HCT116 (cell line): ENCODE data around the gene FBXO21. TPM values are rescaled to one million over a fixed set of nuclear protein-coding genes. Genes with fewer than 3 reads are reported as not detected.
"Not testable (repeated sequence)": the region's sequence is repeated elsewhere in the genome, so short reads cannot be mapped to it uniquely, and the experiment has no call there.

Experiments
- ATAC-seq: fragments of 200-7000 bp; cut with Tn5 transposase; 2 replicates; pipeline ENCODE4 v1.9.1; 2020; ENCODE audit warnings: mild to moderate bottlenecking, moderate library complexity
- BruUV-seq: library from RNA; stranded (reverse); fragments of 400-500 nt; replicated peaks from 2 replicates; lab custom pipeline; 2021; lab: Mats Ljungman, UMichigan
- CTCF ChIA-PET: fragments of 300-600 bp; sonication (Branson Sonifier 250); formaldehyde crosslinking; loops from one replicate; lab custom pipeline; 2021; ENCODE audit warnings: antibody characterized with exemption; lab: Charles Lee
- POLR2A ChIA-PET: fragments of 300-600, 350-600 bp; sonication (Branson Sonifier 250); formaldehyde crosslinking; loops from one replicate; lab custom pipeline; 2021; ENCODE audit warnings: antibody characterized with exemption; lab: Charles Lee
- RAD21 ChIA-PET, 2 experiments: fragments of 300-600 bp; sonication (Branson Sonifier 250); formaldehyde crosslinking; loops; one replicate each; lab custom pipeline; 2023; ENCODE audit warnings: low total read pairs in 2 of 2; ENCODE audit not compliant: uncharacterized antibody in 2 of 2, unreplicated experiment in 2 of 2, low non-redundant PET in 1 of 2; lab: Charles Lee
- DNase-seq: peaks from one replicate; pipeline ENCODE4 v3.0.0-alpha.2; 2010; ENCODE audit warnings: low read depth, low spot score
- H2AFZ ChIP-seq: fragments of 200-600 bp; shearing (Covaris generic), sonication (generic); 2 replicates; pipeline ENCODE4 v1.6.1; 2017; ENCODE audit warnings: low read depth, mixed run types, mixed read lengths, antibody characterized with exemption, low read length; ENCODE audit not compliant: poor library complexity, severe bottlenecking
- H3K27ac ChIP-seq: 2 replicates; pipeline ENCODE4 v1.5.1; 2012; ENCODE audit warnings: low read depth, low read length
- H3K27me3 ChIP-seq: fragments of 200-600 bp; sonication (generic); 2 replicates; pipeline ENCODE4 v1.6.1; 2016; ENCODE audit warnings: mixed run types, low read length, mixed read lengths; ENCODE audit not compliant: insufficient read depth
- H3K36me3 ChIP-seq, 2 experiments: fragments of 200-500 bp in 1 of 2; fragments of 200-600 bp in 1 of 2; sonication (Bioruptor generic) in 1 of 2; sonication (generic) in 1 of 2; 2 replicates each; pipeline versions ENCODE4 v1.5.1 to v1.6.1; 2014 to 2016; ENCODE audit warnings: low read length in 2 of 2, inconsistent platforms in 1 of 2, mixed read lengths in 1 of 2, mixed run types in 1 of 2; ENCODE audit not compliant: insufficient read depth in 2 of 2, control insufficient read depth in 1 of 2
- H3K4me1 ChIP-seq, 2 experiments: fragments of 200-600 bp in 1 of 2; sonication (generic) in 1 of 2; 2 replicates each; pipeline versions ENCODE4 v1.5.1 to v1.6.1; 2012 to 2017; ENCODE audit warnings: low read length in 2 of 2, inconsistent platforms in 1 of 2, mild to moderate bottlenecking in 1 of 2, mixed read lengths in 1 of 2, mixed run types in 1 of 2, moderate library complexity in 1 of 2; ENCODE audit not compliant: insufficient read depth in 2 of 2, control insufficient read depth in 1 of 2
- H3K4me2 ChIP-seq: fragments of 200-600 bp; sonication (generic); 2 replicates; pipeline ENCODE4 v1.6.1; 2017; ENCODE audit warnings: mixed run types, low read length, mixed read lengths
- H3K4me3 ChIP-seq, 2 experiments: fragments of 200-600 bp in 1 of 2; sonication (generic) in 1 of 2; replicated peaks in 1 of 2; 2 replicates each; pipeline ENCODE4 v1.5.1; 2011 to 2016; ENCODE audit warnings: low read length in 2 of 2, control low read depth in 1 of 2, low read depth in 1 of 2, mild to moderate bottlenecking in 1 of 2, mixed read lengths in 1 of 2, mixed run types in 1 of 2
- H3K79me2 ChIP-seq: fragments of 200-600 bp; sonication (generic); 2 replicates; pipeline ENCODE4 v1.6.1; 2017; ENCODE audit warnings: mild to moderate bottlenecking, mixed run types, low read length, moderate library complexity, mixed read lengths; ENCODE audit not compliant: insufficient read depth
- H3K9ac ChIP-seq: fragments of 200-600 bp; sonication (generic); 2 replicates; pipeline ENCODE4 v1.6.1; 2016; ENCODE audit warnings: low read length, mixed read lengths
- H3K9me2 ChIP-seq: fragments of 200-600 bp; sonication (generic), shearing (Covaris generic); 2 replicates; pipeline ENCODE4 v1.6.1; 2017; ENCODE audit warnings: mixed run types, mild to moderate bottlenecking, moderate library complexity; ENCODE audit not compliant: insufficient read depth
- H3K9me3 ChIP-seq, 2 experiments: fragments of 200-500 bp in 1 of 2; fragments of 200-600 bp in 1 of 2; sonication (Bioruptor generic) in 1 of 2; sonication (generic) in 1 of 2; 2 replicates each; pipeline ENCODE4 v1.6.1; 2014 to 2017; ENCODE audit warnings: low read length in 2 of 2, mixed read lengths in 2 of 2, inconsistent platforms in 1 of 2, low read depth in 1 of 2, mild to moderate bottlenecking in 1 of 2, mixed run types in 1 of 2, moderate library complexity in 1 of 2; ENCODE audit not compliant: control insufficient read depth in 1 of 2, insufficient read depth in 1 of 2
- H4K20me1 ChIP-seq: fragments of 200-600 bp; sonication (generic), shearing (Covaris generic); 2 replicates; pipeline ENCODE4 v1.6.1; 2017; ENCODE audit warnings: mixed run types, mild to moderate bottlenecking, moderate library complexity; ENCODE audit not compliant: insufficient read depth
- ATF3 ChIP-seq: IDR thresholded peaks from 2 replicates; pipeline ENCODE4 v1.6.1; 2012
- CBX3 ChIP-seq: IDR thresholded peaks from 2 replicates; pipeline ENCODE4 v1.6.1; 2012; ENCODE audit warnings: low read depth
- CEBPB ChIP-seq: IDR thresholded peaks from 2 replicates; pipeline ENCODE4 v1.6.1; 2012; ENCODE audit warnings: low read depth
- ELF1 ChIP-seq: IDR thresholded peaks from 2 replicates; pipeline ENCODE4 v1.6.1; 2012; ENCODE audit warnings: low read depth, borderline replicate concordance
- EZH2 ChIP-seq: fragments of 200-600 bp; sonication (generic); IDR thresholded peaks from 2 replicates; pipeline ENCODE4 v1.6.1; 2017; ENCODE audit warnings: antibody characterized with exemption, mixed run types
- FOSL1 ChIP-seq: IDR thresholded peaks from 2 replicates; pipeline ENCODE4 v1.6.1; 2012; ENCODE audit warnings: low read depth
- JUND ChIP-seq: IDR thresholded peaks from 2 replicates; pipeline ENCODE4 v1.6.1; 2012
- MAX ChIP-seq: IDR thresholded peaks from 2 replicates; pipeline ENCODE4 v1.6.1; 2012
- POLR2A ChIP-seq: IDR thresholded peaks from 2 replicates; pipeline ENCODE4 v1.7.0; 2011; ENCODE audit warnings: borderline replicate concordance; ENCODE audit not compliant: insufficient read depth, insufficient read length; ENCODE audit errors: extremely low read depth
- POLR2AphosphoS5 ChIP-seq: IDR thresholded peaks from 2 replicates; pipeline ENCODE4 v1.6.1; 2011; ENCODE audit warnings: mild to moderate bottlenecking, low read depth, low read length, moderate library complexity
- RAD21 ChIP-seq: IDR thresholded peaks from 2 replicates; pipeline ENCODE4 v1.6.1; 2012; ENCODE audit warnings: low read depth, mild to moderate bottlenecking
- SIN3A ChIP-seq: IDR thresholded peaks from 2 replicates; pipeline ENCODE4 v1.6.1; 2012; ENCODE audit warnings: low read depth
- SP1 ChIP-seq: IDR thresholded peaks from 2 replicates; pipeline ENCODE4 v1.6.1; 2012; ENCODE audit warnings: low read depth
- SRF ChIP-seq: IDR thresholded peaks from 2 replicates; pipeline ENCODE4 v1.6.1; 2012; ENCODE audit warnings: low read depth
- TCF7L2 ChIP-seq: IDR thresholded peaks from 2 replicates; pipeline ENCODE4 v1.7.0; 2011; ENCODE audit warnings: borderline replicate concordance, inconsistent platforms; ENCODE audit not compliant: insufficient read depth, insufficient read length; ENCODE audit errors: extremely low read depth
- ZBTB33 ChIP-seq: IDR thresholded peaks from 2 replicates; pipeline ENCODE4 v1.6.1; 2011; ENCODE audit warnings: mild to moderate bottlenecking, low read length, moderate library complexity; ENCODE audit not compliant: insufficient replicate concordance; ENCODE audit errors: extremely low read depth
- ZFX ChIP-seq: fragments of 450-650 bp; IDR thresholded peaks from 2 replicates; pipeline ENCODE4 v1.6.1; 2017
- ZNF274 ChIP-seq: fragments of 200-500 bp; sonication (Bioruptor generic); IDR thresholded peaks from 2 replicates; pipeline ENCODE4 v1.6.1; 2014; ENCODE audit warnings: mild to moderate bottlenecking, low read depth, low read length, inconsistent platforms
- intact Hi-C: fragments of 100-400 bp; cut with micrococcal nuclease; formaldehyde crosslinking; loops from 2 replicates; pipeline ENCODE4 v1.10.0; 2022
- total RNA-seq: library from RNA; stranded (reverse); gene quantifications from one replicate; pipeline ENCODE4 v1.2.1, GENCODE V29; 2021; ENCODE audit not compliant: unreplicated experiment

FBXO21 gene
- total RNA-seq, 1 experiment from 2014 or later = 45.5 TPM

- H3K4me1 ChIP-seq, H2AFZ ChIP-seq, H4K20me1 ChIP-seq, ATAC-seq, DNase-seq, H3K4me3 ChIP-seq, H3K79me2 ChIP-seq, H3K9me2 ChIP-seq, POLR2A ChIA-PET, BruUV-seq, H3K27ac ChIP-seq, H3K36me3 ChIP-seq, RAD21 ChIA-PET, H3K4me2 ChIP-seq, intact Hi-C loops, H3K9me3 ChIP-seq, H3K9ac ChIP-seq: not testable (repeated sequence)
- peaks cover 20% of the 10 kb centered on the region; the same call in 1 of the 2 replicates for H3K27me3 ChIP-seq
- CTCF ChIA-PET = interaction anchor here (1.6 kb wide), 1 partner anchor 15 kb away, joined by 7 read pairs; no protein-coding TSS in a partner anchor
These were observed 30.7 kb upstream of the FBXO21 start for GRCh38 chr12:117220947-117221346.

GRCh38 chr12:117218149-117218548, 27.9 kb upstream of the FBXO21 start:
- no peak overlapping the region for H3K9ac ChIP-seq
- BruUV-seq = no TSS peak
- ChIA-PET CTCF (interaction anchor here (0.7 kb wide), 1 partner anchor 362 kb away, joined by 3 read pairs; no protein-coding TSS in a partner anchor), POLR2A (no interaction called here), RAD21 (no interaction called here)
- ATAC-seq = no peak
- intact Hi-C loops = loop anchor here (10.0 kb wide), 1 partner anchor 257 kb away; no protein-coding TSS in a partner anchor
- H2AFZ ChIP-seq = no peak overlapping the region
- no peaks in the 10 kb centered on the region for H4K20me1 ChIP-seq
- H3K4me3 ChIP-seq = no peak overlapping the region
- H3K36me3 ChIP-seq = no peaks in the 10 kb centered on the region
- peaks cover 24% of the 10 kb centered on the region; the same call in 1 of the 2 replicates for H3K27me3 ChIP-seq
- H3K27ac ChIP-seq = no peak overlapping the region
- DNase-seq = no peak
- no peaks in the 10 kb centered on the region for H3K79me2 ChIP-seq
- no peaks in the 10 kb centered on the region for H3K9me3 ChIP-seq
- TF ChIP-seq POLR2AphosphoS5 (no peak), CEBPB (no peak), ZNF274 (no peak), EZH2 (no peak), ZFX (no peak), JUND (no peak), SRF (no peak), MAX (no peak), FOSL1 (no peak), POLR2A (no peak), ZBTB33 (no peak), TCF7L2 (no peak), SIN3A (no peak), CBX3 (no peak), SP1 (no peak), RAD21 (no peak), ATF3 (no peak), ELF1 (no peak)
- TF ChIP-seq, all 23 proteins: peak for 0
- Histone ChIP-seq H3K9me2 (no peaks in the 10 kb centered on the region), H3K4me1 (no peaks in the 10 kb centered on the region), H3K4me2 (no peak overlapping the region)
